Ascending aorta (tissue), 2 donors: ENCODE measurements around the gene CTSV. TPM values are rescaled to one million over a fixed set of nuclear protein-coding genes. Genes with fewer than 3 reads are reported as not detected.
"Not testable (repeated sequence)": the region's sequence is repeated elsewhere in the genome, so short reads cannot be mapped to it uniquely, and the experiment has no call there.

Source experiments
- DNase-seq, 2 donors: peaks; one replicate each; pipeline ENCODE4 v3.0.0-alpha.2; 2019; ENCODE audit warnings: low spot score in 2 of 2
- H3K27ac ChIP-seq, 2 donors: fragments of 200-600 bp; sonication (generic); one replicate each; pipeline ENCODE4 v1.5.1; 2016 to 2017; ENCODE audit warnings: mild to moderate bottlenecking in 1 of 2
- H3K27me3 ChIP-seq: fragments of 200-600 bp; sonication (generic); one replicate; pipeline ENCODE4 v1.5.1; 2017
- H3K36me3 ChIP-seq, 2 donors: fragments of 200-600 bp; sonication (generic); one replicate each; pipeline ENCODE4 v1.5.1; 2016
- H3K4me1 ChIP-seq, 2 donors: fragments of 200-600 bp; sonication (generic); one replicate each; pipeline ENCODE4 v1.5.1; 2016 to 2017; ENCODE audit warnings: mild to moderate bottlenecking in 1 of 2
- H3K4me3 ChIP-seq, 2 donors: fragments of 200-600 bp; sonication (generic); one replicate each; pipeline ENCODE4 v1.5.1; 2016 to 2017; ENCODE audit warnings: mild to moderate bottlenecking in 1 of 2
- H3K9me3 ChIP-seq, 2 donors: fragments of 200-600 bp; sonication (generic); one replicate each; pipeline ENCODE4 v1.5.1; 2016
- intact Hi-C: fragments of 100-400 bp; cut with DNase I; formaldehyde crosslinking; loops from one replicate; pipeline ENCODE4 v1.15.1; 2023
- total RNA-seq: library from RNA; depleted of rRNA; stranded (reverse); fragments of >200 nt; gene quantifications from one replicate; pipeline ENCODE4 v1.1.0, GENCODE V29; 2016

Gene CTSV
- total RNA-seq, 1 donor from 2014 or later: not detected

DNA sequence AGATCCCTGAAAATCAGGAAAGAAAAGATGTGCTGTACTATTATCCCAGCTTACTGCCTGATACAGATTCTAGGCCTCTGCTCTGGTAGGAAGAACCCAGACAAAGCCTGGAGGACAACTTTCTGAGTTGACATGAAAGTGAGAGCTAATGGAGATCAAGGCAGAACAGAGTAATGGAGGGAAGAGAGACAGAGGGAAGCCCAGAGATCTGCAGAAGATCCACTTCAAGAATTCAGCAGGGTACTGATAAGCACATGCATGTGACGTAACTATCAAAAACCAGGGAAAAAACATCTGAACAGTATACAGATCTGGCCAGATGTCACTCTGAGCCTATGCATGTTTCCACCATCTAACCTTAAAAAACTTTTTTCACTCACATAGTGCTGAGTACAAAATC lies 37.6 kb downstream of the CTSV start:
- H3K4me3 ChIP-seq, H3K9me3 ChIP-seq, DNase-seq, H3K4me1 ChIP-seq, H3K27ac ChIP-seq, H3K36me3 ChIP-seq, H3K27me3 ChIP-seq, intact Hi-C loops: not testable (repeated sequence)

DNA sequence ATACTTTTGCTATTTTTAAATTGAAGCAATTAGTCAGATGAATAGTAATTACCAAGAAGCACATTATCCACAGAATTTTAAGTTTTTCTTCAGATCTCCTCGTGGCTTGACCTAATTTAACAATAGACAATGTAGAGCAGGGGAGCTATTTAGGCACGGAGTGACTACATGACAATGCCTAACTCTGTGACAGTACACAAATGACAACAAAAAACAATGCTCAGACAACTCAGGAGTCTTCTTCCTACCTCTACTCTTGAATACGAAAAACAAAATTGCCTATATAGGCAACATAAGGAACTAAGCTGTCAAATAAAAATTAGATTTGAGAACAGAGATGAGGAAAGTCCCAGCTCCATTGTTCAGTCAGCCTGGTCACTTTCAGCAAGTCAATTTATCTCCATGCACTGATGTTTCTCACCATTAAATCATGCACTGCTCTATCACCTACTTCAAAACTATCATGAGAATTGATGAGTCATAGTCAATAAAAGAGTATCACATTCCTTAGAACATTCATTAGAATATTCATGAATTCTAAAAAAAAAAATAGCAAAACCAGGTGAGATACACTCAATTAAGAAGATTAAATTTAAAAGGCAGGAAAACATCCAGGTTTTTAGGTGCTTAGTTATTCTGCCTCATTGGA lies 38.7 kb downstream of the CTSV start:
- H3K4me1 ChIP-seq, H3K36me3 ChIP-seq, DNase-seq, H3K9me3 ChIP-seq, intact Hi-C loops, H3K4me3 ChIP-seq, H3K27ac ChIP-seq, H3K27me3 ChIP-seq: not testable (repeated sequence)

DNA sequence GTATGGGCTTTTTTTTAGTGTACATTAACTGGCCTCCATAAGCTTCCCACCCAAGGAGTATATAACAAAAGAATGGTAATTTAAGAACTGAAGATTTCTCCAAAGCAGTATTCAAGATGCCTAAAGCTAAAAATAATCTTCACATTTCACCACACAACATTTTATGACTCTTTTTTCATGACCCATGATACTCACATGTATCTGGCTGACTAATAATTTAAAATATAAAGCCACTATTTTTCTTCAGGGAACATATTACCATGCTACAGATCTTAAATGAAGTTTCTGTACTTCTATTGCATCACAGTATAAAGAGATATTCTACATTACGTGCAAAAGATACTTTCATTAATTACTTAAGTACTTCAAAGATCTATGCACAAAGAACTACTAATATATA lies 39.2 kb downstream of the CTSV start:
- H3K9me3 ChIP-seq, H3K27ac ChIP-seq, DNase-seq, H3K4me3 ChIP-seq, H3K36me3 ChIP-seq, H3K4me1 ChIP-seq, H3K27me3 ChIP-seq, intact Hi-C loops: not testable (repeated sequence)

DNA sequence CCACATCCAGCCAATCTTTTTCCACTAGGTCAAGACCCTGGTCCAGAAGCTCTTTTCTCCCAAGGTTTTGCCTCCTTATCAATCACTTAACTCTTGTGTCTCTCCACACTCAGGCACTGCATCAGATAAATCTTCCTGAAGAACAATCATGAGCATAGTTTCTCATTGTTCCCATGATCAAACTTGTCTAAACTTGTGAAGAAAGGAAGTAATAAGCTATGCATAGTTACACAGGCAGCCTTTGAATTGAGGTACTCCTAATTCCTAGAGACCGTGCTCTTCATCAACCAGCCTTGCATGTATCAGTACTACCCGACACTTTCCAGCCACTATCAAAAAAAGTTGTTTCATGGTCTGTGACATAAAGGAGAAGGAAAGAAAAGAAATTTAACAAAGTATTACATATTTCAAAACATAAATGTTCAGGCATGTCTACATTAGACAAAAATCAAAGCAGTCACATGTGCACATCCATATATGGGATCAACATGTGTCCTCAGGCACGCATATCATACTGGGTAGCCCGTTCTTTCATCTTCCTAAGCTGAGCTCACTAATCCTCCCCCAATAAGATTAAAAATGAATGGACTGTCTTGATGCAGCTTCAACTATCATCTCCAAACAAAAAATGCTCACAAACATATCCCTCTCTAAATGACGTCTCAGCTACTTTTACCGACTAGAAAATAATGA lies 41.8 kb downstream of the CTSV start:
- H3K4me3 ChIP-seq, H3K27me3 ChIP-seq, DNase-seq, H3K9me3 ChIP-seq, intact Hi-C loops, H3K4me1 ChIP-seq, H3K27ac ChIP-seq, H3K36me3 ChIP-seq: not testable (repeated sequence)

DNA sequence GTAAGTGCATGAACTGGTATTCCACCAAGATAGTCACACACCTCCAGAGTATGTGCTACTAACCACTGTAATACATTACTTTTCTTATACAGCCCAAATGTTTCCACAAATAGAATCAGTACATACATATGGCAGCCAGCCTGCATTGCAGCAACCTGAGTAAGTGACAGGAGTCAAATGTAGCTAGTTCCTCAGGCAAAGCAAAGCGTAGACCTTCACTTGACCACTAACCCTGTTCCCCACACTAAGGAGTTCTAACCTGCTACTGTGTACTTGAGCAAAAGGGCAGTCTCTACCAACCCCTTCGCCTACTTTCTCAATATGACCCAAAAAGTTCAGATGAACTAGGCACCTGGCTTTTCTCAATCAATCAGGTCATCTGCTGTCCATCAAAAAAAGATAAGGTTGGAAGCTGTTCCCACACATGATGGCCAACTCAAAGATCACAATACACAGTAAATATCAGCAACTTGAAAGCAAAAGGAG lies 44.4 kb downstream of the CTSV start:
- H3K27ac ChIP-seq, intact Hi-C loops, H3K27me3 ChIP-seq, H3K36me3 ChIP-seq, DNase-seq, H3K4me1 ChIP-seq, H3K9me3 ChIP-seq, H3K4me3 ChIP-seq: not testable (repeated sequence)

DNA sequence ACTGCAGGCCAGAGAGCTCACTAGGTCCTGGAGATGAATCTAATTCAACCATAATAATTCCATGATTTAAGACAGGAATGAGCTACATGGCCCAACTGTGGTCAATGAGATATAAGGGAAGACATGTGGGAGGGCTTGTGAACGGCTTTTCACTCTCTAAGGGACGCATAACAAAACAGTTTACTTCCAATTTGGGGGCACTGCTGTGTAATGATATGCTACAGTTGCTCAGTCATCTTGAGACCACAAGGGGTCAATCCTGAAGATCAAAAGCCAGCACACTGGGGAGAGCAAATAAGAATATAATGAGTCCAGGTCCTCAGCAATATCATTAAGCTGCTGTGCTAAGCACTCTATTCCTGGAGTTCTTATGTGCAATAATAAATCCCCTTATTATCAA lies 46.6 kb downstream of the CTSV start:
- H3K27me3 ChIP-seq, H3K27ac ChIP-seq, DNase-seq: not testable (repeated sequence)

DNA sequence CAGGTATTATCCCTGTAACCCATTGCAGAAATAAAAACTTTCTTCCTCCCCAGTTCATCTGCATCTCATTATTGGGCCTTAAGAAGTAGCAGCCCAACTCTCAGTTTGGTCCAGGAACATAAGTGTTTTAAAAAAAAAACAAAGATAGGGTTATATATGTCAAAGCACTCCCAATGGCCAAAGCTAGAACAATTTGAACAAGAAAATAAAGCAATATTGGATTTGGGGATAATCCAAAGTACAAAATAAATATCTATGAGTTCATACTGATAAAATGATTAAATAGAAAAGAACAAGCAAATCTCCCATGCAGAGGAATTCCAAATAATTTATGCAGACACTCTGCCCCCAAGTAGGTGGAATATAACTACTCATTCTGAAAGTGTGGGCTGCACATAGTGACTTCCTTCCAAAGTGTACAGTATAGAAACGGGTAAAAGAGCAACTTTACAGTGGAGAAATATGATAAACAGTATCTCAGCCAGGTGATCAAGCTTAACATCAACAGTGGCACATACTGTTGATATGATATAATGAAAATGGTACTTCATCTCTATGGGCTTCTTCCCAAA lies 49.1 kb downstream of the CTSV start:
- H3K27ac ChIP-seq, intact Hi-C loops, H3K4me3 ChIP-seq, H3K27me3 ChIP-seq, DNase-seq, H3K4me1 ChIP-seq, H3K9me3 ChIP-seq, H3K36me3 ChIP-seq: not testable (repeated sequence)

More for the DNA sequence above, 46.6 kb downstream of the CTSV start:
- H3K4me3 ChIP-seq, H3K4me1 ChIP-seq, H3K9me3 ChIP-seq, intact Hi-C loops, H3K36me3 ChIP-seq: not testable (repeated sequence)

DNA sequence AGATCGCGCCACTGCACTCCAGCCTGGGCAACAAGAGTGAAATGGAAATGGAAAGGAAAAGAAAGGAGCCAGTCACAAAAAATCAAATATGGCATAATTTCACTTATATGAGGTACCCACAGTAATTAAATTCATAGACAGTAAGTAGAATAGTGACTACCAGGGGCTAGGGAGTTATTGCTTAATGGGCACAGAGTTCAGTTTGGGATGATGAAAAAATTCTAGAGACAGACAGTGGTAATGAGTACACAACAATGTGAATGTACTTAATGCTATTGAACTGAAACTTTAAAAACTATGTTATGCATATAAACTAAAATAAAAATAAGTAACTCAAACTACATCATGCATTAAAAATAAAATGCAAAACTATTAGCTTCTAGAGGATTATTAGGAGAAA lies 54.1 kb downstream of the CTSV start:
- intact Hi-C loops, H3K4me3 ChIP-seq, H3K27ac ChIP-seq, H3K36me3 ChIP-seq, H3K4me1 ChIP-seq, H3K9me3 ChIP-seq, H3K27me3 ChIP-seq, DNase-seq: not testable (repeated sequence)

DNA sequence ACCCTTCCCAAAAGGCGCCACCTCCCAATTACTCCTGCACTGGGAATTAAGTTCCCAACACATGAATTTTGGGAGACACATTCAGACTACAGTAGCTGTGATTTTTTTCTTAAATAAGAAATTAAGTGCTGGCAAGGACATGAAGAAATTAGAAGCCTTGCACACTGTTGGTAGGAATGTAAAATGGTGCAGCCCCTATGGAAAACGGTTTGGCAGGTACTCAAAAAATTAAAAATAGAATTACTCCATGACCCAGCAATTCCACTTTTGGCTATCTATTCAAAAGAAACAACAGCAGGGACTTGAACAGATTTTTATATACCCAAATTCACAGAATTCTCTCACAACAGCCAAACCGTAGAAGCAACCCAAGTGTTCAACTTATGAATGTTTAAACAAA lies 54.8 kb downstream of the CTSV start:
- intact Hi-C loops, H3K27me3 ChIP-seq, H3K4me1 ChIP-seq: not testable (repeated sequence)

DNA sequence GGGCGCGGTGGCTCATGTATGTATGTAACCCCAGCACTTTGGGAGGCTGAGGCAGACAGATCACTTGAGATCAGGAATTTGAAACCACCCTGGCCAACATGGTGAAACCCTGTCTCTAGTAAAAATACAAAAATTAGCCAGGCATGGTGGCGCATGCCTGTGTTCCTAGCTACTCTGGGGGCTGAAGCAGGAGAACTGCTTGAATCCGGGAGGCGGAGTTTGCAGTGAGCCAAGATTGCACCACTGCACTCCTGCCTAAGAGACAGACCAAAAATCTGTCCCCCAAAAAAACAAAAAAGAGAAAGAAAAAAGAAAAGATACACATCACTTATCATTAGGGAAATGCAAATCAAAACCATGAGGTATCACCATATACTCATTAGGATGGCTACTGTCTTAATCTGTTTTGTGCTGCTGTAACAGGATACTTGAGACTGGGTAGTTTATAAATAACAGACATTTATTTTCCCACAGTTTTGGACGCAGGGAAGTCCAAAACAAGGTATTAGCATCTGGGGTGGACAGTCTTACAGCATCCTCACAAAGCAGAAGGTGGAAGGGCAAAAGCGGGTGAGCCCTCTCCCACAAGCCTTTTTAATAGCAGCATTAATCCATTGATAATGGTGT lies 55.3 kb downstream of the CTSV start:
- intact Hi-C loops, H3K27me3 ChIP-seq, H3K9me3 ChIP-seq, DNase-seq, H3K27ac ChIP-seq, H3K4me1 ChIP-seq, H3K36me3 ChIP-seq, H3K4me3 ChIP-seq: not testable (repeated sequence)

More for the DNA sequence above, 54.8 kb downstream of the CTSV start:
- not testable (repeated sequence) for H3K9me3 ChIP-seq, H3K4me3 ChIP-seq, DNase-seq, H3K27ac ChIP-seq, H3K36me3 ChIP-seq

Other genes with a start within 250 kb of the CTSV start
- gene ZNF782, start 184.6 kb downstream of the CTSV start, total RNA-seq: 8.6 TPM
- gene NUTM2G, start 110.3 kb downstream of the CTSV start, total RNA-seq: not detected